SK-N-SH (cell line): ENCODE data around the gene MGAT1. TPM values are rescaled to one million over a fixed set of nuclear protein-coding genes. Genes with fewer than 3 reads are reported as not detected.
"Not testable (repeated sequence)": the region's sequence is repeated elsewhere in the genome, so short reads cannot be mapped to it uniquely, and the experiment has no call there.

Experiments
- CTCF ChIA-PET: fragments of 300-600, 350-600 bp; formaldehyde crosslinking; extraction: SDS; loops from one replicate; lab custom pipeline; 2021; lab: Yijun Ruan, JAX
- POLR2A ChIA-PET: fragments of 350-600 bp; sonication (Branson Sonifier 250); formaldehyde crosslinking; extraction: SDS; loops from one replicate; lab custom pipeline; 2020; ENCODE audit warnings: antibody characterized with exemption, inconsistent platforms; lab: Yijun Ruan, JAX
- DNase-seq: peaks from one replicate; pipeline ENCODE4 v3.0.0; 2012
- H2AFZ ChIP-seq: fragments of 200-600 bp; sonication (generic); 2 replicates; pipeline ENCODE4 v1.8.1; 2016; ENCODE audit warnings: antibody characterized with exemption, mild to moderate bottlenecking, low read depth
- H3F3A ChIP-seq: fragments of 200-600 bp; sonication (generic); replicated peaks from 2 replicates; pipeline ENCODE3; 2016; ENCODE audit warnings: antibody characterized with exemption, mild to moderate bottlenecking; ENCODE audit not compliant: insufficient read depth
- H3K27ac ChIP-seq, 2 experiments: fragments of 200-500 bp in 1 of 2; fragments of 200-600 bp in 1 of 2; sonication (Bioruptor generic) in 1 of 2; sonication (generic), shearing (Covaris generic) in 1 of 2; 2 replicates each; pipeline versions ENCODE4 v1.5.1 to v1.6.1; 2014 to 2016; ENCODE audit warnings: low read depth in 2 of 2, inconsistent platforms in 1 of 2, low read length in 1 of 2, mild to moderate bottlenecking in 1 of 2, mixed read lengths in 1 of 2
- H3K27me3 ChIP-seq: fragments of 200-600 bp; sonication (generic), shearing (Covaris generic); 2 replicates; pipeline ENCODE4 v1.6.1; 2016; ENCODE audit warnings: mixed run types; ENCODE audit not compliant: insufficient read depth
- H3K36me3 ChIP-seq, 2 experiments: fragments of 200-500 bp in 1 of 2; fragments of 200-600 bp in 1 of 2; sonication (Bioruptor generic) in 1 of 2; sonication (generic) in 1 of 2; replicated peaks in 1 of 2; 2 replicates each; pipeline versions ENCODE3 to v1.5.1; 2014 to 2016; ENCODE audit warnings: low read length in 1 of 2, mild to moderate bottlenecking in 1 of 2; ENCODE audit not compliant: insufficient read depth in 2 of 2, control insufficient read depth in 1 of 2
- H3K4me1 ChIP-seq, 2 experiments: fragments of 200-500 bp in 1 of 2; fragments of 200-600 bp in 1 of 2; sonication (Bioruptor generic) in 1 of 2; sonication (generic), shearing (Covaris generic) in 1 of 2; 2 replicates each; pipeline versions ENCODE4 v1.5.1 to v1.6.1; 2014 to 2016; ENCODE audit warnings: low read depth in 1 of 2, low read length in 1 of 2, mixed run types in 1 of 2; ENCODE audit not compliant: insufficient read depth in 2 of 2, control insufficient read depth in 1 of 2
- H3K4me2 ChIP-seq: fragments of 200-600 bp; sonication (generic), shearing (Covaris generic); 2 replicates; pipeline ENCODE4 v1.6.1; 2017; ENCODE audit warnings: mixed run types
- H3K4me3 ChIP-seq, 2 experiments: fragments of 200-500 bp in 1 of 2; fragments of 200-600 bp in 1 of 2; sonication (Bioruptor generic) in 1 of 2; sonication (generic), shearing (Covaris generic) in 1 of 2; 2 replicates each; pipeline versions ENCODE4 v1.5.1 to v1.8.1; 2014 to 2016; ENCODE audit warnings: low read depth in 2 of 2, inconsistent platforms in 1 of 2, low read length in 1 of 2, mild to moderate bottlenecking in 1 of 2, mixed read lengths in 1 of 2, moderate library complexity in 1 of 2
- H3K79me2 ChIP-seq: fragments of 200-600 bp; sonication (generic); 2 replicates; pipeline ENCODE4 v1.8.1; 2017; ENCODE audit warnings: mild to moderate bottlenecking; ENCODE audit not compliant: insufficient read depth
- H3K9ac ChIP-seq: fragments of 200-600 bp; sonication (generic); 2 replicates; pipeline ENCODE4 v1.6.1; 2017; ENCODE audit warnings: mixed run types
- H3K9me2 ChIP-seq: fragments of 200-600 bp; sonication (generic); 2 replicates; pipeline ENCODE4 v1.6.1; 2017; ENCODE audit warnings: mixed run types
- H3K9me3 ChIP-seq: fragments of 200-600 bp; sonication (generic); 2 replicates; pipeline ENCODE4 v1.6.1; 2017; ENCODE audit warnings: mixed run types, mild to moderate bottlenecking, moderate library complexity
- H4K20me1 ChIP-seq: fragments of 200-600 bp; sonication (generic); 2 replicates; pipeline ENCODE4 v1.6.1; 2017; ENCODE audit warnings: mild to moderate bottlenecking, mixed run types; ENCODE audit not compliant: insufficient read depth
- RCOR1 ChIP-seq: fragments of 150-350 bp; IDR thresholded peaks from 2 replicates; pipeline ENCODE4 v1.6.1; 2017; ENCODE audit warnings: antibody characterized with exemption, low read length
- RXRA ChIP-seq: IDR thresholded peaks from 2 replicates; pipeline ENCODE4 v1.4.0; 2012; ENCODE audit warnings: low read depth, mild to moderate bottlenecking, borderline replicate concordance
- SIN3A ChIP-seq: IDR thresholded peaks from 2 replicates; pipeline ENCODE4 v1.6.1; 2012; ENCODE audit warnings: low read depth, mild to moderate bottlenecking, low read length, moderate library complexity, borderline replicate concordance
- TEAD4 ChIP-seq: IDR thresholded peaks from 2 replicates; pipeline ENCODE4 v1.4.0; 2012; ENCODE audit warnings: mild to moderate bottlenecking, borderline replicate concordance; ENCODE audit not compliant: insufficient read depth
- YY1 ChIP-seq: IDR thresholded peaks from 2 replicates; pipeline ENCODE4 v1.4.0; 2012; ENCODE audit warnings: low read depth, mild to moderate bottlenecking
- WGBS: methylation state at CpG from one replicate; pipeline ENCODE4 v1.1.6; 2017; ENCODE audit warnings: low lambda C conversion rate; 5-methylcytosine and 5-hydroxymethylcytosine counted together
- polyA plus RNA-seq, 3 experiments: library from polyadenylated mRNA; depleted of rRNA; stranded (reverse); fragments of >200 nt; gene quantifications; 2 replicates each; pipeline ENCODE4 v1.2.3, GENCODE V29; 2012
- TF ChIP-seq, protein P1 (sequence below): fragments of 200-600 bp; sonication (generic); IDR thresholded peaks from 2 replicates; pipeline ENCODE4 v1.6.1; 2017; ENCODE audit warnings: antibody characterized with exemption, mild to moderate bottlenecking, moderate library complexity
- TF ChIP-seq, protein P2 (sequence below): fragments of 150-350 bp; IDR thresholded peaks from 2 replicates; pipeline ENCODE4 v1.6.1; 2017; ENCODE audit warnings: antibody characterized with exemption, low read length, low read depth, borderline replicate concordance

Gene MGAT1
- polyA plus RNA-seq, 1 of the 3 experiments (the other 2 are of a cell fraction), result 47.3 TPM

DNA sequence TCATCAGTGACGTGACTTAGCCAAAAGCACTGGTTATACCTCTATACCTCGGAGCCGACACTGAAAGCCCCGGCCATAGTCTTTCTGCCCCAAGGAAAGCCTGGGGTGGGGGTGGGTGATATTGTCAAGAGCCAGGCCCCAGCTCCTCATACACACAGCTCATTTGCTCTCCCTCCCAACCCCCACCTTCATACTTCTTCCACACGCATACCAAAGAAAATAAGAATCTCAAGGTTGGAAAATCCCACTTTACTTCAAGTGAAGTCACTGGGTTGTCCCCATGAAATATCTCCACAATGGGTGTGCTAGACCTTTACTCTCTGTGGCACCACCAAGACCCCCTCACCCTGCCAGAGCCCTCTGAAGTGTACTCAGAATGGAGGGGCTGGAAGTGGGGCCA, 27.1 kb upstream of the MGAT1 start:
- Histone ChIP-seq H3K27me3 (no peaks in the 10 kb centered on the region), H3K4me2 (no peak overlapping the region), H2AFZ (no peak overlapping the region), H3K79me2 (peaks cover 12% of the 10 kb centered on the region; the same call in 1 of the 2 replicates), H3K9ac (no peak overlapping the region), H3K27ac (no peak overlapping the region), H3K4me3 (peak overlapping the region in 1 of 2 experiments; percentile 87; a peak in 1 of 4 replicates), H3K4me1 (peaks cover 5 to 18% of the 10 kb centered on the region in 2 experiments; a peak in 1 of 4 replicates), H3K9me3 (no peaks in the 10 kb centered on the region; the same call in 1 of the 2 replicates), H4K20me1 (no peaks in the 10 kb centered on the region), H3K9me2 (no peaks in the 10 kb centered on the region), H3F3A (peaks cover 9% of the 10 kb centered on the region), H3K36me3 (peaks cover 3 to 10% of the 10 kb centered on the region in 2 experiments)
- WGBS, result 95% methylated on average over 5 of the region's 5 CpGs
- no peak for TF ChIP-seq TEAD4
- no peak for TF ChIP-seq RCOR1
- no peak for TF ChIP-seq SIN3A
- TF ChIP-seq, protein P1, sequence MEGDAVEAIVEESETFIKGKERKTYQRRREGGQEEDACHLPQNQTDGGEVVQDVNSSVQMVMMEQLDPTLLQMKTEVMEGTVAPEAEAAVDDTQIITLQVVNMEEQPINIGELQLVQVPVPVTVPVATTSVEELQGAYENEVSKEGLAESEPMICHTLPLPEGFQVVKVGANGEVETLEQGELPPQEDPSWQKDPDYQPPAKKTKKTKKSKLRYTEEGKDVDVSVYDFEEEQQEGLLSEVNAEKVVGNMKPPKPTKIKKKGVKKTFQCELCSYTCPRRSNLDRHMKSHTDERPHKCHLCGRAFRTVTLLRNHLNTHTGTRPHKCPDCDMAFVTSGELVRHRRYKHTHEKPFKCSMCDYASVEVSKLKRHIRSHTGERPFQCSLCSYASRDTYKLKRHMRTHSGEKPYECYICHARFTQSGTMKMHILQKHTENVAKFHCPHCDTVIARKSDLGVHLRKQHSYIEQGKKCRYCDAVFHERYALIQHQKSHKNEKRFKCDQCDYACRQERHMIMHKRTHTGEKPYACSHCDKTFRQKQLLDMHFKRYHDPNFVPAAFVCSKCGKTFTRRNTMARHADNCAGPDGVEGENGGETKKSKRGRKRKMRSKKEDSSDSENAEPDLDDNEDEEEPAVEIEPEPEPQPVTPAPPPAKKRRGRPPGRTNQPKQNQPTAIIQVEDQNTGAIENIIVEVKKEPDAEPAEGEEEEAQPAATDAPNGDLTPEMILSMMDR, result no peak
- no peak for TF ChIP-seq YY1
- no peak for TF ChIP-seq RXRA
- TF ChIP-seq, protein P2, sequence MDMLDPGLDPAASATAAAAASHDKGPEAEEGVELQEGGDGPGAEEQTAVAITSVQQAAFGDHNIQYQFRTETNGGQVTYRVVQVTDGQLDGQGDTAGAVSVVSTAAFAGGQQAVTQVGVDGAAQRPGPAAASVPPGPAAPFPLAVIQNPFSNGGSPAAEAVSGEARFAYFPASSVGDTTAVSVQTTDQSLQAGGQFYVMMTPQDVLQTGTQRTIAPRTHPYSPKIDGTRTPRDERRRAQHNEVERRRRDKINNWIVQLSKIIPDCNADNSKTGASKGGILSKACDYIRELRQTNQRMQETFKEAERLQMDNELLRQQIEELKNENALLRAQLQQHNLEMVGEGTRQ, result no peak
- CTCF ChIA-PET, result interaction anchor here (1.3 kb wide), 1 partner anchor 11 kb away, joined by 3 read pairs; no protein-coding TSS in a partner anchor
- POLR2A ChIA-PET, result interaction anchor here (0.6 to 0.9 kb wide), 2 partner anchors 17 to 20 kb away, joined by 3 to 4 read pairs; no protein-coding TSS in a partner anchor
- no peak for DNase-seq

DNA sequence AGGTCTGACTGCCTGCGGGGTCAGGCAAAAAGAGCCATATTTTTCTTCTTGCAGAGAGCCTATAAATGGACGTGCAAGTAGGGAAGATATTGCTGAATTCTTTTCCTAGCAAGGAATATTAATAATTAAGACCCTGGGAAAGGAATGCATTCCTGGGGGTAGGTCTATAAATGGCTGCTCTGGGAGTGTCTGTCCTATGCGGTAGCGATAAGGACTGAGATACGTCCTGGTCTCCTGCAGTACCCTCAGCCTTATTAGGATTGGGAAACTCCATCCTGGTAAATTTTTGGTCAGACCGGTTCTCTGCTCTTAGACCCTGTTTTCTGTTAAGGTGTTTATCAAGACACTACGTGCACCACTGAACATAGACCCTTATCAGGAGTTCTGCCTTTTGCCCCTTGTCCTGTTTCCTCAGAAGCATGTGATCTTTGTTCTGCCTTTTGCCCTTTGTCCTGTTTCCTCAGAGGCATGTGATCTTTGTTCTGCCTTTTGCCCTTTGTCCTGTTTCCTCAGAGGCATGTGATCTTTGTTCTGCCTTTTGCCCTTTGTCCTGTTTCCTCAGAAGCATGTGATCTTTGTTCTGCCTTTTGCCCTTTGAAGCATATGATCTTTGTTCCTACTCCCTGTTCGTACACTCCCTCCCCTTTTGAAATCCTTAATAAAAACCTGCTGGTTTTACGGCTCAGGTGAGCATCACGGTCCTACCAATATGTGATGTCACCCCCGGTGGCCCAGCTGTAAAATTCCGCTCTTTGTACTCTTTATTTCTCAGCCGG, 26.3 kb upstream of the MGAT1 start:
- H4K20me1 ChIP-seq, H3K9ac ChIP-seq, H3K9me3 ChIP-seq, CTCF ChIA-PET, H3K9me2 ChIP-seq, H3K4me2 ChIP-seq, H3K27me3 ChIP-seq, H3K4me3 ChIP-seq, H2AFZ ChIP-seq, H3K36me3 ChIP-seq, H3K27ac ChIP-seq, H3F3A ChIP-seq, DNase-seq: not testable (repeated sequence)
- Histone ChIP-seq H3K4me1 (peaks cover 5 to 18% of the 10 kb centered on the region in 2 experiments; a peak in 1 of 4 replicates), H3K79me2 (peaks cover 12% of the 10 kb centered on the region; the same call in 1 of the 2 replicates)
- WGBS, result 96% methylated on average over 13 of the region's 13 CpGs
- POLR2A ChIA-PET, result interaction anchor here (0.6 kb wide), 1 partner anchor 19 kb away, joined by 3 read pairs; no protein-coding TSS in a partner anchor

DNA sequence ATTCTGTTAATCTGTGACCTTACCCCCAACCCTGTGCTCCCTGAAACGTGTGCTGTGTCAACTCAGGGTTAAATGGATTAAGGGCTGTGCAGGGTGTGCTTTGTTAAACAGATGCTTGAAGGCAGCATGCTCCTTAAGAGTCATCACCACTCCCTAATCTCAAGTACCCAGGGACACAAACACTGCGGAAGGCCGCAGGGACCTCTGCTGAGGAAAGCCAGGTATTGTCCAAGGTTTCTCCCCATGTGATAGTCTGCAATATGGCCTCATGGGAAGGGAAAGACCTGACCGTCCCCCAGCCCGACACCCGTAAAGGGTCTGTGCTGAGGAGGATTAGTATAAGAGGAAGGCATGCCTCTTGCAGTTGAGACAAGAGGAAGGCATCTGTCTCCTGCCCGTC, 24.8 kb upstream of the MGAT1 start:
- H3K9me2 ChIP-seq, H3K36me3 ChIP-seq, H4K20me1 ChIP-seq, H3K4me3 ChIP-seq, H3K79me2 ChIP-seq, CTCF ChIA-PET, H2AFZ ChIP-seq, H3K9me3 ChIP-seq, DNase-seq, H3K4me2 ChIP-seq, H3K27me3 ChIP-seq, POLR2A ChIA-PET, H3K9ac ChIP-seq, H3K27ac ChIP-seq, H3F3A ChIP-seq: not testable (repeated sequence)
- WGBS, result 80% methylated on average over 4 of the region's 7 CpGs
- peaks cover 5 to 13% of the 10 kb centered on the region in 2 experiments; a peak in 1 of 4 replicates for H3K4me1 ChIP-seq
